ENCODE results near the gene ABCC9.

ABCC9 gene

DNA sequence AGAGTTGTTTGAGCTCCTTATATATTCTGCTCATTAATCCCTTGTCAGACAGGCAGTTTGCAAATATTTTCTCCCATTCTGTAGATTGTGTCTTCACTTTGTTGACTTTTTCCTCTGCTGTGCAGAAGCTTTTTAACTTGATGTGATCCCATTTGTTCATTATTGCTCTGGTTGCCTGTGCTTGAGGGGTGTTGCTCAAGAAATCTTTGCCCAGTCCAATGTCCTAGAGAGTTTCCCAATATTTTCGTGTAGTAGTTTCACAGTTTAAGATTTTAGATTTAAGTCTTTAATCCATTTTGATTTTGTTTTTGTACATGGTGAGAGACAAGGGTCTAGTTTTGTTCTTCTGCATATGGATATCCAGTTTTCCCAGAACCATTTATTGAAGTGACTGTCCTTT is 19.8 kb downstream of the ABCC9 start:
- no peak overlapping the region for H3K4me3 ChIP-seq (ENCODE audit: control insufficient read depth, low read depth, low read length)
- no peak for DNase-seq (ENCODE audit: low read depth)
- TF ChIP-seq, protein P1, sequence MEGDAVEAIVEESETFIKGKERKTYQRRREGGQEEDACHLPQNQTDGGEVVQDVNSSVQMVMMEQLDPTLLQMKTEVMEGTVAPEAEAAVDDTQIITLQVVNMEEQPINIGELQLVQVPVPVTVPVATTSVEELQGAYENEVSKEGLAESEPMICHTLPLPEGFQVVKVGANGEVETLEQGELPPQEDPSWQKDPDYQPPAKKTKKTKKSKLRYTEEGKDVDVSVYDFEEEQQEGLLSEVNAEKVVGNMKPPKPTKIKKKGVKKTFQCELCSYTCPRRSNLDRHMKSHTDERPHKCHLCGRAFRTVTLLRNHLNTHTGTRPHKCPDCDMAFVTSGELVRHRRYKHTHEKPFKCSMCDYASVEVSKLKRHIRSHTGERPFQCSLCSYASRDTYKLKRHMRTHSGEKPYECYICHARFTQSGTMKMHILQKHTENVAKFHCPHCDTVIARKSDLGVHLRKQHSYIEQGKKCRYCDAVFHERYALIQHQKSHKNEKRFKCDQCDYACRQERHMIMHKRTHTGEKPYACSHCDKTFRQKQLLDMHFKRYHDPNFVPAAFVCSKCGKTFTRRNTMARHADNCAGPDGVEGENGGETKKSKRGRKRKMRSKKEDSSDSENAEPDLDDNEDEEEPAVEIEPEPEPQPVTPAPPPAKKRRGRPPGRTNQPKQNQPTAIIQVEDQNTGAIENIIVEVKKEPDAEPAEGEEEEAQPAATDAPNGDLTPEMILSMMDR (conservative IDR thresholded peaks at IDR 0.05; ENCODE audit: control insufficient read depth, insufficient read depth, low read depth, low read length): no peak

GRCh38 chr12:21918456-21918855 is 22.8 kb downstream of the ABCC9 start:
- TF ChIP-seq, protein P1 (conservative IDR thresholded peaks at IDR 0.05; ENCODE audit: control insufficient read depth, insufficient read depth, low read depth, low read length): no peak
- DNase-seq (ENCODE audit: low read depth): no peak
- H3K4me3 ChIP-seq (ENCODE audit: control insufficient read depth, low read depth, low read length): no peak overlapping the region

GRCh38 chr12:21913823-21914222 is 27.4 kb downstream of the ABCC9 start:
- TF ChIP-seq, protein P1 (conservative IDR thresholded peaks at IDR 0.05; ENCODE audit: control insufficient read depth, insufficient read depth, low read depth, low read length): no peak
- no peak overlapping the region for H3K4me3 ChIP-seq (ENCODE audit: control insufficient read depth, low read depth, low read length)
- peak; percentile 46 for DNase-seq (ENCODE audit: low read depth)

GRCh38 chr12:21912318-21912717 is 28.9 kb downstream of the ABCC9 start:
- DNase-seq (ENCODE audit: low read depth): peak; percentile 72
- TF ChIP-seq, protein P1 (conservative IDR thresholded peaks at IDR 0.05; ENCODE audit: control insufficient read depth, insufficient read depth, low read depth, low read length): no peak
- H3K4me3 ChIP-seq (ENCODE audit: control insufficient read depth, low read depth, low read length): no peak overlapping the region

GRCh38 chr12:21911832-21912231 is 29.4 kb downstream of the ABCC9 start:
- no peak overlapping the region for H3K4me3 ChIP-seq (ENCODE audit: control insufficient read depth, low read depth, low read length)
- TF ChIP-seq, protein P1 (conservative IDR thresholded peaks at IDR 0.05; ENCODE audit: control insufficient read depth, insufficient read depth, low read depth, low read length): no peak
- DNase-seq (ENCODE audit: low read depth): no peak

DNA sequence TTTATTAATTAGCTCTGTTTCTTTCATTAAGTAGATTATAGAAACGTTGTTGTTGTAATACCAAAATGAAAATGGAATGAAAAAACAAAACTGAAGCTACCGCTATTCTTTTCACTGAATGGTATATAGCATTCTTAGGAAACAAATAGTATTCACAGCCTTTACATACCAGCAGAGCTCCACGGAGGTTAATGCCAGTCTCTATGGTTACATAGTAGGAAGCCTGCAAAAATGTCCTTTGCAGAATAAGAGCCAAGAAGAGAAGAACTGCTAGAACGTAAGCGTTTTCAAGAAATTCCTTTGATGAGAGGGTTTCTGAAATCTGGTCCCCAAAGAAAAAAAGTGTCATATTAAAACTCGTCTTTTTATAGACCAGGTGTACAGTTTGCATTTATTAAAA is 30.6 kb downstream of the ABCC9 start:
- no peak overlapping the region for H3K4me3 ChIP-seq (ENCODE audit: control insufficient read depth, low read depth, low read length)
- DNase-seq (ENCODE audit: low read depth): no peak
- TF ChIP-seq, protein P1 (conservative IDR thresholded peaks at IDR 0.05; ENCODE audit: control insufficient read depth, insufficient read depth, low read depth, low read length): no peak

Measured in fibroblast of mammary gland (primary cell).